ENCODE measurements around the gene PPM1K. TPM values are rescaled to one million over a fixed set of nuclear protein-coding genes. Genes with fewer than 3 reads are reported as not detected.

The PPM1K gene
- total and polyA plus RNA-seq, 9 of the 15 experiments (the other 6 are each of a cell fraction or from before 2014, with no cell fraction given), result 8.2 to 18.0 (median 10.5) TPM

GRCh38 chr4:88284439-88285234 lies at the start of gene PPM1K (continued):
- TF ChIP-seq, protein P1, sequence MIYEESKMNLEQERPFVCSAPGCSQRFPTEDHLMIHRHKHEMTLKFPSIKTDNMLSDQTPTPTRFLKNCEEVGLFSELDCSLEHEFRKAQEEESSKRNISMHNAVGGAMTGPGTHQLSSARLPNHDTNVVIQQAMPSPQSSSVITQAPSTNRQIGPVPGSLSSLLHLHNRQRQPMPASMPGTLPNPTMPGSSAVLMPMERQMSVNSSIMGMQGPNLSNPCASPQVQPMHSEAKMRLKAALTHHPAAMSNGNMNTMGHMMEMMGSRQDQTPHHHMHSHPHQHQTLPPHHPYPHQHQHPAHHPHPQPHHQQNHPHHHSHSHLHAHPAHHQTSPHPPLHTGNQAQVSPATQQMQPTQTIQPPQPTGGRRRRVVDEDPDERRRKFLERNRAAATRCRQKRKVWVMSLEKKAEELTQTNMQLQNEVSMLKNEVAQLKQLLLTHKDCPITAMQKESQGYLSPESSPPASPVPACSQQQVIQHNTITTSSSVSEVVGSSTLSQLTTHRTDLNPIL (CRISPR knock-in tag; IDR thresholded peaks at IDR 0.05), result no peak
- TF ChIP-seq ZNF133 (CRISPR knock-in tag; IDR thresholded peaks at IDR 0.05), result no peak
- no peak for TF ChIP-seq FOXP4 (CRISPR knock-in tag; IDR thresholded peaks at IDR 0.05; ENCODE audit: borderline replicate concordance)
- no peak for TF ChIP-seq TAF7 (tag; IDR thresholded peaks at IDR 0.05)
- TF ChIP-seq C11orf30 (IDR thresholded peaks at IDR 0.05; ENCODE audit: low read depth), result no peak
- TF ChIP-seq, protein P2, sequence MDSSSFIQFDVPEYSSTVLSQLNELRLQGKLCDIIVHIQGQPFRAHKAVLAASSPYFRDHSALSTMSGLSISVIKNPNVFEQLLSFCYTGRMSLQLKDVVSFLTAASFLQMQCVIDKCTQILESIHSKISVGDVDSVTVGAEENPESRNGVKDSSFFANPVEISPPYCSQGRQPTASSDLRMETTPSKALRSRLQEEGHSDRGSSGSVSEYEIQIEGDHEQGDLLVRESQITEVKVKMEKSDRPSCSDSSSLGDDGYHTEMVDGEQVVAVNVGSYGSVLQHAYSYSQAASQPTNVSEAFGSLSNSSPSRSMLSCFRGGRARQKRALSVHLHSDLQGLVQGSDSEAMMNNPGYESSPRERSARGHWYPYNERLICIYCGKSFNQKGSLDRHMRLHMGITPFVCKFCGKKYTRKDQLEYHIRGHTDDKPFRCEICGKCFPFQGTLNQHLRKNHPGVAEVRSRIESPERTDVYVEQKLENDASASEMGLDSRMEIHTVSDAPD (CRISPR knock-in tag; IDR thresholded peaks at IDR 0.05), result no peak
- peak; percentile 99 for TF ChIP-seq TFAP4 (CRISPR knock-in tag; IDR thresholded peaks at IDR 0.05; ENCODE audit: borderline replicate concordance)
- TF ChIP-seq, protein P3, sequence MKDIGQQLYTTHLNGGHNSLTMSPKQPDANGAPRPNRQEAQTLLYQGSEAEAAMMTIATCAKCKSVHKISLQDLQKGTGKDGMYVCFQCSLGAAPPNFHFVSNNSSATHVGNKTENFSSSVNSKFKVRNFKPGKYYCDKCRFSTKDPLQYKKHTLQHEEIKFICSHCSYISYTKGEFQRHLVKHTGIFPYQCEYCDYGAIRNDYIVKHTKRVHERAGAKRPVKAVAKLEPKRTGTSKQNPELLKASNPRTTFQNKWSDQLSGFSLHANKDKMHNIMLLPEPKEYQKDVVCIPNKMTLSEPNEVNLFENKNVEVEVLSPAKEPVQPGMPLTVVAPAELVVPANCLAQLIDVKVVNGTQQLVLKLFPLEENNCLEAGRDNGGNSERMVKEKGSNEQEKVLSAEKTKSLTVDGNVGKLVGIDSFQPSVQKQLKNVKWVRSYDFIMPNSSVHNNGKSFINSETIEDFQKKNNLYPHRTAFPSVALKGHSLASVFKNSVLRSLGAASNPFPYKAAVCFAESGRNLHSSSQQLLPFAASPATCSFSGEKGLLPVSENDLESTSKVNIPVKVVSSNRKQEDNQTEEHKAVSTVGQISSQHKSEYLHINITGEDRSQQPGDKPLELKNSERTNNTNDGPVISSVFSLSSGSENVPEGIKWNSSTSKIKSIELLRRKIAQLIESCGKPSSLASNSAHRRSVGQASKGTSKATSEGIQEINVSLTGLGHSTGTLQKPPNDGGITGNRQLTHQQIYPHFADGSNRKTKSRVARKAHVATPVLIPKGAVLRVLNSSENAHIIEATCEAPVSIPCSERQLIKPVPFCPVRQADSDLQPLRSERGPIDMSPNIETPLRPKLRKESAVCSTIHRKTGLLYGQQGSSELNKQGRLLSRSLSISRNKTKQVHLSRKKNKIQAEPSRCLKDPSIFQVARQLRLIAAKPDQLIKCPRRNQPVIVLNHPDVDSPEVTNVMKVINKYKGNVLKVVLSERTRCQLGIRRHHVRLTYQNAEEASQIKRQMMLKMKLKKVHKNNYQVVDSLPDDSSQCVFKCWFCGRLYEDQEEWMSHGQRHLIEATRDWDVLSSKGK (CRISPR knock-in tag; IDR thresholded peaks at IDR 0.05), result no peak
- TF ChIP-seq ZBTB26 (CRISPR knock-in tag; IDR thresholded peaks at IDR 0.05), result no peak
- no peak for TF ChIP-seq TAF15 (IDR thresholded peaks at IDR 0.05; ENCODE audit: low read depth, low read length)
- TF ChIP-seq ZNF347 (CRISPR knock-in tag; IDR thresholded peaks at IDR 0.05; ENCODE audit: low read depth), result no peak
- TF ChIP-seq CREB1 (IDR thresholded peaks at IDR 0.05), result peak; percentile 84
- peak; percentile 87 for TF ChIP-seq CREB1 (CRISPR knock-in tag; IDR thresholded peaks at IDR 0.05)
- no peak for TF ChIP-seq PHB2 (IDR thresholded peaks at IDR 0.05; ENCODE audit: low read depth)
- no peak for TF ChIP-seq ZNF583 (CRISPR knock-in tag; IDR thresholded peaks at IDR 0.05)
- no peak for TF ChIP-seq ZNF12 (CRISPR knock-in tag; IDR thresholded peaks at IDR 0.05)
